ENCODE results near the gene KCNC3.
"Not testable (repeated sequence)": the region's sequence is repeated elsewhere in the genome, so short reads cannot be mapped to it uniquely, and the experiment has no call there.

KCNC3 gene

DNA sequence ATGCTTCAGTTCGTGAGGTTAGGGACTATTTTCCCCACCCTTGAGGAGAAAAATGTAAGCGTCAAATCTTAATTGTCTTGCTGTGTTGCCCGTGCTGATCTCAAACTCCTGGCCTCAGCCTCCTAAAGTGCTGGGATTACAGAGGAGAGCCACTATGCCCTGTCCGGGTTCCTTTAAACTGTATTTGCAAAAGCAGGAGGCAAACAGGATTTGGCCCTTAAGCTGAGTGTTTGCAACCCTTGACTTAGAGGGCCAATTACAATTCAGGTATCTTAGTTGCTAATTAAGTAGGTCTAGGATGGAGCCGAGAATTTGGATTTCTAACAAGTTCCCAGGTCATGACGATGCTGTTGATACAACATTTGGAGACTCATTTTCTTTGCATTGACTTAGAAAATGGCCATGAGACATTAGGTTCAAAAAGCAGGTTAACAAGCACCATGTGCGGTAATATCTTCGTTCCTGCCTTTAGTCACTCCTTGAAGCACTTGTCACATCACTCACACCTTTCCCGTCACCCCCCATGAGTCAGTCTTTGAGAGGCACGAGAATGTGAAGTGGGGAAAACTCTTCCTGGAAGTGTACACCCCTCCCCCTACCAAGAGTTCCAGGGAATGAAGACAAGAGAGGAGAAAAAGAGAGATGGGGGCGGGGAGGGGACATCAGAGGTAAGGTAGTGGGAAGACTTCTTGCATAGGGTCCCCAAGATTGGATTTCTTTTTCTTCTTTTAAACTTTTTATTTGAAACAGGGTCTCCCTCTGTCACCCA, 33.7 kb upstream of the KCNC3 start:
- FAIRE-seq: peak; percentile 50
- no peak for DNase-seq (ENCODE audit: insufficient read length)
- TF ChIP-seq POLR2AphosphoS5 (IDR thresholded peaks at IDR 0.05; ENCODE audit: low read depth, low read length) (no peak), POLR2A (IDR thresholded peaks at IDR 0.05; ENCODE audit: low read depth, low read length) (no peak), TAF1 (IDR thresholded peaks at IDR 0.05; ENCODE audit: borderline replicate concordance, low read depth, low read length) (no peak)

GRCh38 chr19:50362030-50362412, 32.8 kb upstream of the KCNC3 start:
- no peak for FAIRE-seq
- no peak for TF ChIP-seq TAF1 (IDR thresholded peaks at IDR 0.05; ENCODE audit: borderline replicate concordance, low read depth, low read length)
- TF ChIP-seq POLR2A (IDR thresholded peaks at IDR 0.05; ENCODE audit: low read depth, low read length): no peak
- DNase-seq (ENCODE audit: insufficient read length): no peak

DNA sequence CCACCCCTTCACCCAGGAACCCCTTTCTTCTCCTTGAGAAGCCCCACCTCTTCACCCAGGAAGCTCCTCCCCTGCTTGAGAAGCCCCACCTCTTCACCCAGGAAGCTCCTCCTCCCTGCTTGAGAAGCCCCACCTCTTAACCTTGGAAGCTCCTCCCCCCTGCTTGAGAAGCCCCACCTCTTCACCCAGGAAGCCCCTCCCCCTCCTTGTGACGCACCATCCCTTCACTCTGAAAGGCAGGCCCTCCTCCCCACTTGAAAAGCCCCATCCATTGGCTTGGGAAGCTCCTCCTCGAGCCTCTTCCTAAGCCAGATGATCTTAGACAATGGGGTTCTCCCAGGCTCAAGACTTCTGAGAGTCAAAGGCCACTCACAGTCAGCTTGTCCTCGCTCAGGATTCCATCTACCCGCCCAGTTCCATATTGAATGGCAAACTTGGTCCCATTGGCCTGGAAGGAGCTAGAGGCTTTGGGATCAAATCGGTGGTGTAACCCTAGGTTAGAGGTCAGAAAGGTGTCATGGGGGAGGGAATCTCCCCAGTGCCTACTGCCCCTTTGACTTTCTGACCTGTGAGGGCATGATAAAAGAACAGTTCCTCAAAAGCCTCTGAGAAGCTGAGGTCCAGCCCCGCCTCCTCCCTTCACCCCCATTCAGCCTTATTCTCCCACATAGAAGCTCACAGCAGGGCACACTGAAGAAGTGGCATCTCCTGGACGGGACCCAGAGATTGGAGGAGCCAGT, 32.3 kb upstream of the KCNC3 start:
- no peak for FAIRE-seq
- TF ChIP-seq TAF1 (IDR thresholded peaks at IDR 0.05; ENCODE audit: borderline replicate concordance, low read depth, low read length) (no peak), POLR2AphosphoS5 (IDR thresholded peaks at IDR 0.05; ENCODE audit: low read depth, low read length) (no peak), POLR2A (IDR thresholded peaks at IDR 0.05; ENCODE audit: low read depth, low read length) (no peak)
- no peak for DNase-seq (ENCODE audit: insufficient read length)

DNA sequence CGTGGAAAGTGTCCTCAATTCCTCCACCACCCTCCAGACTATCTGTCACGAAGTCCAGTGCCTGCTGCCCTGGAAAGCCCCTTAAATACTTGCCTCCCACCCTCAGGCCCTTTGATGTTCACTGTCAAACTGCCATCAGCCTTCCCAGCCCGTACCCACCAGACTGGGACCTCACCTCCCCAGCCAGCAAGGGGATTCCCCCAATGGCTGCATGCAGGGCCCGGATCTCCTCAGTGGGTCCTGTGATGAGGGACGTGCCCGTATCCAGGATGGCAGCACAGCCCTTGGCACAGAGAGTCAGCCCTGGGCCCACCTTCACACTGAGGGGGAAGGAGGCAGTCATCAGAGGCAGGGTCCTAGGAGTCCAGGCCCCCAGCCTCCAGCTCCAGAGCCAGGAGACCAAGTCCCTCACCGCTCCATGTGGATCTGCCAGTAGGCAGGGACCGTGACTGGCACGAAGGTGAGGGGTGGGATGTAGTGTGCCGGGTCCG, 30.2 kb upstream of the KCNC3 start:
- FAIRE-seq (peak; percentile 57), DNase-seq (ENCODE audit: insufficient read length) (no peak)
- TF ChIP-seq TAF1 (IDR thresholded peaks at IDR 0.05; ENCODE audit: borderline replicate concordance, low read depth, low read length) (no peak), POLR2A (IDR thresholded peaks at IDR 0.05; ENCODE audit: low read depth, low read length) (no peak), POLR2AphosphoS5 (IDR thresholded peaks at IDR 0.05; ENCODE audit: low read depth, low read length) (no peak)

DNA sequence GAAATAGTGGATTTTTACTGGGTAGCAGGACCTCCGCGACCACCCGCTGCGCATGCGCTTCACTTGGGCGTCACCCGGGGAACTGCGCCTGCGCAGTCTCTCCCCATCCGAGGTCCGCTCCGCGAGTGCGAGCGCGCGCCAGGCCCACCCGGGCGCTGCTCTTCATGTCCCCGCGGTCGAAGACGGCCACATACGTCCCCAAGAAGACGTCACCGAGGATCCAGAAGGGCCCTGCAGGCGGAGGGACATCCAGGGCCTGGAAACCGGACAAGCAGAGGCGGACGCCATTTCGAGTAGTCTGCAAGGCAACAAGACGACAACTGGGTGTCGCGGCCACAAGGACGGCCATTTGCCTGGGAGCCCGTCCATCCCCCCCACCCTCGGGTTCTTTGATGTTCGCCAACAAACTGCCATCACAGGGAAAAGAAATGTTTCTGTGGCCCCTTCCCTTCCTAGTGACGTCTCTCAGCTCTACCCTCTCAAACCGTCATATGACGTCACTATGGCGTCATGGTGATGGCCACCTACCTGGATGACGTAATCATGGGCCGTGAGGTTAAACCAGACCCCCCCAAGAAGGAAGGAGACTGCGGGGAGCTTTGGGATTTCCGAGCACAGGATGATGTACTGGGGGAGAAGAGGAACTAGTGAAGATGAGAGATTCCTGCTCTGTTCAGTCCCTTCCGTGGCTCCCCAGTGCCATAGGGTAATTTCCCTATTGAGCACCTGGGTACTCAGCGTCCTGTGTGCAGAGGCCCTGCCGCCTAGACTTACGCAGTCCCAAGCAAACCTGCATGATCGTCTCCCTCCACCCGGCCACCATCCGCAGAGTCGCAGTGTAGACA, 29.5 kb upstream of the KCNC3 start:
- DNase-seq (ENCODE audit: insufficient read length) (peak; percentile 77), FAIRE-seq (peak; percentile 75)
- TF ChIP-seq POLR2AphosphoS5 (IDR thresholded peaks at IDR 0.05; ENCODE audit: low read depth, low read length) (peak; percentile 62; the same call in 1 of the 2 replicates), POLR2A (IDR thresholded peaks at IDR 0.05; ENCODE audit: low read depth, low read length) (peak; percentile 74), TAF1 (IDR thresholded peaks at IDR 0.05; ENCODE audit: borderline replicate concordance, low read depth, low read length) (peak; percentile 22; the same call in 1 of the 2 replicates)

- TF ChIP-seq POLR2A (IDR thresholded peaks at IDR 0.05; ENCODE audit: low read depth, low read length): 0 out of 2 replicates have a peak, but pooled peaks have one; percentile 42
- TF ChIP-seq TAF1 (IDR thresholded peaks at IDR 0.05; ENCODE audit: borderline replicate concordance, low read depth, low read length): no peak
- no peak; the same call in 1 of the 2 replicates for TF ChIP-seq POLR2AphosphoS5 (IDR thresholded peaks at IDR 0.05; ENCODE audit: low read depth, low read length)
- DNase-seq (ENCODE audit: insufficient read length) (peak; percentile 53), FAIRE-seq (peak; percentile 95)
Observed at GRCh38 chr19:50357178-50358100, 28.3 kb upstream of the KCNC3 start.

GRCh38 chr19:50356691-50357177, 27.6 kb upstream of the KCNC3 start:
- no peak for FAIRE-seq
- no peak for TF ChIP-seq POLR2AphosphoS5 (IDR thresholded peaks at IDR 0.05; ENCODE audit: low read depth, low read length)
- TF ChIP-seq TAF1 (IDR thresholded peaks at IDR 0.05; ENCODE audit: borderline replicate concordance, low read depth, low read length): no peak
- TF ChIP-seq POLR2A (IDR thresholded peaks at IDR 0.05; ENCODE audit: low read depth, low read length): no peak
- DNase-seq (ENCODE audit: insufficient read length): no peak

DNA sequence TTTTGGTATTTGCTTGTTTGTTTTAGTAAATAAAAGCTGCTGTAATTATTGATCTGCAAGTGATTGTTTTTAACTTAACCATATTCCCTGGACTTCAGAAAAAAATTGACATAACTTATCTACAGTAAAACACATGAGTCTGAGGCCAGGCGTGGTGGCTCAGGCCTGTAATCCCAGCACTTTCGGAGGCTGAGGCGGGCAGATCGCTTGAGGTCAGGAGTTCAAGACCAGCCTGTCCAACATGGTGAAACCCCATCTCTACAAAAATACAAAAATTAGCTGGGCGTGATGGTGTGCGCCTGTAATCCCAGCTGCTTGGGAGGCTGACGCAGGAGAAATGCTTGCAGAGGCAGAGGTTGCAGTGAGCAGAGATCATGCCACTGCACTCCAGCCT, 24.3 kb upstream of the KCNC3 start:
- FAIRE-seq; DNase-seq (ENCODE audit: insufficient read length): not testable (repeated sequence)

DNA sequence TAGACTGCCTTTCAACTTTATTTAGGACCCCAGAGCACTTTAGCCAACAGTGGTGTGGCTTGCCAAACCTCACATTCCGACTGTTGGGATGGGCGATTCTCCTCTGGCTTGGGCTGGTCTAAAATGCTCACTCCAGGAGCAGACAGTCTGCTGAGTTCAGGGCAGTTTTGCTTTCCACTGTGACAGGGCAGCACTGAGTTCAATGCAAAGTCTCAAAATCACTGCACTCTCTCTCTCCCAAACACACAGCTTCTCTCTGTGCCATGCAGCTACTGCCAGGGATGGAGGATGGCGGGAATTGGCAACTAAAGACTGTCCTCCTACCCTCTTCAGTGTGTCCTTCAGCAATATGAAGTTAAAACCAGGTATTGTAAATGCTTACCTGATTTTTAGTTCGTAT, 23.1 kb upstream of the KCNC3 start:
- no peak for FAIRE-seq
- TF ChIP-seq POLR2AphosphoS5 (IDR thresholded peaks at IDR 0.05; ENCODE audit: low read depth, low read length): no peak
- TF ChIP-seq POLR2A (IDR thresholded peaks at IDR 0.05; ENCODE audit: low read depth, low read length): no peak
- TF ChIP-seq TAF1 (IDR thresholded peaks at IDR 0.05; ENCODE audit: borderline replicate concordance, low read depth, low read length): no peak

GRCh38 chr19:50349277-50350057, 20.3 kb upstream of the KCNC3 start:
- no peak for FAIRE-seq
- TF ChIP-seq POLR2AphosphoS5 (IDR thresholded peaks at IDR 0.05; ENCODE audit: low read depth, low read length): no peak
- no peak for TF ChIP-seq TAF1 (IDR thresholded peaks at IDR 0.05; ENCODE audit: borderline replicate concordance, low read depth, low read length)
- no peak for TF ChIP-seq POLR2A (IDR thresholded peaks at IDR 0.05; ENCODE audit: low read depth, low read length)

More for the DNA sequence above, 23.1 kb upstream of the KCNC3 start:
- DNase-seq (ENCODE audit: insufficient read length): no peak

GRCh38 chr19:50347089-50347581, 18.0 kb upstream of the KCNC3 start:
- not testable (repeated sequence) for DNase-seq (ENCODE audit: insufficient read length)
- peak; percentile 73 for FAIRE-seq

More at GRCh38 chr19:50349277-50350057, 20.3 kb upstream of the KCNC3 start:
- DNase-seq (ENCODE audit: insufficient read length): no peak
